HG03571 (cell line): ENCODE measurements around the gene KBTBD3.
"Not testable (repeated sequence)": the region's sequence is repeated elsewhere in the genome, so short reads cannot be mapped to it uniquely, and the experiment has no call there.

Experiments
- ATAC-seq: cut with Tn5 transposase; IDR thresholded peaks from one replicate; pipeline ENCODE4 v1.9.1; 2021; ENCODE audit not compliant: unreplicated experiment

KBTBD3 gene

DNA sequence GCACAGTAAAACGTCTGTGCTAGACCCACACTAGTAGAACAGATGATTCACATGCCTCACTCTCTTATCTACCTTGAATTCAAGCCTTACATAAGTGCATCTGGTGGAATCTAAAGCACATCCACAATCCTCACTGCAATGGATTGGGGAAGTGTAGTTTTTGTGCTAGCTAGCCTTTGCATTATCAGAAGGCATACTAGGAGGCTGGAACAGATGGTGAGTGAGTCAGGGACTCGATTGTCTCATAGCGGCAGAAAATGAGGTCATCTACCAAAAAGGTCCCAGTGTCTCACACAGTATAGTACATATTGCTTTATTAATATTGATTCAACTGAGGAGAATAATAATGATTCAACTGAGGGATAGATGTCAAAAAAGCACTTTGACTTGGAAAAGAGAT, 64.4 kb downstream of the KBTBD3 start:
- no peak for ATAC-seq

DNA sequence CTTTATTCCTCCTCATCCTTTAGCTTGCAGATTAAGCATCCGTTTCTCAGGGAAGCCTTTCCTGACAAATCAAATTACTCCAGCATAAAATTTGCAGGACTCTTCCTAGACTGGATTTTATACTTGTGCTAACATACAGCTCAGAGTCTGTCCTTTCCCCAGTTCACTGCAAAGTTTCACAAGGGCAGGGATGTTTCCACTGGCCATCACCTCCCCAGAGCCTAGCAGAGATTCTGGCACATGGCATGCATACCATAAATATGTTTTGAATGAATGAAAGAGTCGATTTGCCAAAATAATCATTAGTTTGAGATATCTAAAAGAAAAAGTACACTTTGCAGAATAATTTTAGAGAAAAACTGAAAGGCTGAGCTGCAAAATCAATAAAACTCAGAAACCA, 65.7 kb downstream of the KBTBD3 start:
- no peak for ATAC-seq

DNA sequence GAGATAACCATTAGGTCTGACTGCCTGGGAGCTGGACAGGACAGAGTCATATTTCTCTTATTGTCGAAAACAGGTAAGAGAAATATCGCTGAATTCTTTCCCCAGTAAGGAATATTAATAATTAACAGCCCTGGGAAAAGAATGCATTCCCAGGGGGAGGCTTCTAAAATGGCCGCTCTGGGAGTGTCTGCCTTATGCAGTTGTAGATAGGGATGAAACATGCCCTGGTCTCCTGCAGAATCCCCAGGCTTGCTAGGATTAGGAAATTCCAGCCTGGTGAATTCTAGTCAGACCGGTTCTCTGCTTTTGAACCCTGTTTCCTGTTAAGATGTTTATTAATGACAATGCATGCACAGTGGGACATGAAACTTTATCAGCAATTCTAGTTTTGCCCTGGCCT, 74.1 kb downstream of the KBTBD3 start:
- not testable (repeated sequence) for ATAC-seq

DNA sequence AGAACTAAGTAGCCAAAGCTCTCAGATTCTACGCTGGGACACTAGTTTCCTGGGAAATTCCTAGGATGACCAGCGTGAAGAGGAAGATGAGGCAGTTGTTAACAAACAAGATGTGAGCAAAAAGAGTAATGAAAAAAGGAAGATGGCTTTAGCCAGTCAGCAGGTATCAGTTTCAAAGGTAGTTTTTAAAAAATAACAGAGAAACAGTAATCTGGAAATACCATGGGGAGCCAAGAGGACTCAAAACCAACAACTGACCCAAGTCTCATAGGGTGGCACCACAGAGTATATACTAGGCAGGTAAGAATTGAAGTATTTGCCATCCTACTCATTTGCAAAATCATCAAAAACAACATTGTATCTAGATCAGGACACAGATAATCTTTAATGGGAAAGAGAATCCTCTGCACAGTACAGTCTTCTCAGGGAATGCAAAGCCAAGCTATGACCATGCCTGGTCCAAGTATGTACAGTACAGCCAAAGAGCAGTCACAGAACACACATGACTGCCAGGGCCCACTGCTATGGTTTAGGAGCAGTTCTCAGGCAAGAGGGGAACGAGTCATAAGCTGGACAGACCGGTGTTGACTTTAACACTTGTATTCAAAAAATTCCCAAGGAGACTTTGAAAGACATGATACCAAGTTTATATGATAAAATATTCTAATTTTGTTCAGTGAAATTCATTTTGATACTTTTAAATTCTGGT, 75.7 kb downstream of the KBTBD3 start:
- ATAC-seq: no peak
